ENCODE measurements around the gene MPHOSPH9.
A peak's percentile ranks its signal among the peaks of the same experiment; 100 is the strongest.

Gene MPHOSPH9

DNA sequence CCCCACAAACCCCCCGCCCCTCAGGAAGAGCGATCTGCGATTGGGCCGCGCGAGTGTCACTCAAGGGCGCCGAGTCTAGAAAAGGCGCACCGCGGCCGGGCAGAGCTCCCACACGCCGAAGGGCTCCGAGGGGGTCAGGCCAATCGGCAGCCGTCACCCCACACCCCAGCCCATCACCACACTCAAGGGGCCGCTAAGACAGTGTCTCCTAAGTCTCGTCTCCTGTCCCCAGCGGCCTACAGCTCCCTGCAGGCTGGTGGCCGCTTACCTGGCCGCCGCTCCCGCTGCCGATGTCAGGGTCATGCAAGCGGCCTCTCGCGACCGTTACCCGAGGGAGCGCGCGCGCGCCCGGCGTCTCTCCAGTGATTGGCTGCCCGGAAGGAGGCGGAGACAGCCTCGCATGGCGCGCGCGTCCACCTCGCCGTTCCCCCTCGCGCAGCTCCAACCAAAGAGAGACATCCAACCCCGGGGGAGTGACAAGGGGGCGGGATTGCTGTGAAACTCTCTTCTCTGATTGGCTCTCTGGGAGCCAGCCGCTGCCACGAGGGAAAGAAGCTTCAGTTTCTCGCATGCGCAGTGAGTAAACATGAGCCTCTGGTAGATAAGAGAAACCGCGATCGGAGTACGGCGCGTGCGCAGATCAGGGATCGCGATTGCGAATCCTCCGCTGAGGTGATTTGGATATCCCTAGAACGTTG, at the start of gene MPHOSPH9, which contains the start of gene MTRFR:
Gene MPHOSPH9, minus strand, starts transcription at position 335 of the 698 bp plus-strand sequence. CDS start 2,777 bp downstream, outside the sequence.
Gene MTRFR, plus strand, starts transcription at position 630 of the 698 bp plus-strand sequence. CDS start 20,239 bp downstream, outside the sequence.
- peak; percentile 99 for DNase-seq

- DNase-seq: no peak
Measured at GRCh38 chr12:123282111-123282510, 49.2 kb upstream of the MPHOSPH9 start.

- no peak for DNase-seq
Measured at GRCh38 chr12:123280971-123281370, 48.0 kb upstream of the MPHOSPH9 start.

GRCh38 chr12:123278101-123278627, 45.2 kb upstream of the MPHOSPH9 start:
- no peak for DNase-seq

- DNase-seq: no peak
Measured at GRCh38 chr12:123273166-123273565, 40.2 kb upstream of the MPHOSPH9 start.

DNA sequence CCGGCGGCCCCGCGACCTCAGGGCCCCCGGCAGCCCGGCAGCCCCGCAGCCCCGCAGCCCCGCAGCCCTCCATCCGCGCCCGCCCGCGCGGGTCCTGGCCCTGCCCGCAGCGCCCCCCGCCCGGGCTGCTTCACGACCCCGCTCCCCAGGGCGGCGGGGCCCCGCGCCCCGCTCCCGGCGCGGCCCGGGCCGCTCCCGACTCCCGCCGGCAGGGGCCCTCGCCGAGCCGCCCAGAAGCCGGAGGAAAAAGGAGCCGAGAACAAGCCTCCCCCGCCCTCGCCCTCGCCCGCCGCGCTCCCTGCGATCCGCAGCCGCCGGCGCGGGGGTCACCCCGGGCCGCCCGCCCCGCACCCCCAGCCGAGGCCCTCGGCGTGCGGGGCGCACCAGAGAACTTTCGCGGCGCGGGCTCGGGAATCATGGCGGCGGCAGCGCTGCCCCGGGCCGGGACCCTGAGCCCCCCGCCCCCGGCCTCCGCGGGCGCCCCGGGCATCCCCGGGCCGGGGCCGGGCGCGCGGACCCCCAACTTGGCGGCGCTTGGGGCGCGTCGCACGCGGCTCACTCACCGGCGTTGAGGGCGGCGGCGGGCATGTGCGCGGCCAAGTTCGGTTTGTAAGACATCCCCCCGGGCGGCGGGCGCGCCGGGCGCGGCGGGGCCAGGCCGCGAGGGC, 38.2 kb upstream of the MPHOSPH9 start:
- DNase-seq: peak; percentile 80

DNA sequence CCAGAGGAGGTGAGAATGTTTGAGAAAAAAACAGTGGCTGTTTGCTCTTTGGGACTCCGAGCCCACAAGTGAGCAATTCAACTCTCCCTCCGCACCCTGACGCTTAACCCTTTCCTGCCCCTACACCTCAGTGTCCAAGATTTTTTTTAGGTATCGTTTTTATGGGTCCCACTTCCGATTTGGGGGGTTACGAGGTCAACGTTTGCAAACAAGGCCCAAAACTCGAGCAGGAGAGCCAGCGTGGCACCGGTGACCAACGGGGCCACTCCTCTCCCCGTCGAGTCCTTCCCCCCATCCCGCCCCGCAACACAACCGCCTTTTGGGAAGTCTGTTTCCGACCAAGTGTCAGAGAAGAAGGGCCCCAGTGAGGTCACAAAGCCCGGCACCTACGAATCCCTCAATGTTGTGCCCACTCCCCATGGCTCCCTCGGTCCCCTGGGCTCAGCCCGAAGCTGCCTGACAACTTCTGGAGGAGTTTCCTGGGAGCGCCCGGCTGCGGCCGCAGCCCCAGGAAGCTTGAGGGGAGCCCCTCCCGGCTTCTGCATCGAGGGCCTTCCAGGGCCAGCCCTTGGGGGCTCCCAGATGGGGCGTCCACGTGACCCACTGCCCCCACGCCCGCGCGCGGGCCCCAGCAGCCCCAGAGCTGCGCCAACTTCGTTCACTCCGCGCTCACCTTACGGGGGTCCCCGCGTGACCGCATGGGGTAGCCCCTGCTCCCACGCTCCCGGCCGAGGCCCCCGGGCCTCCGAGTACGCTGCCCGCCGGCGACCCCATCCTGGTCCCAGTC, 37.5 kb upstream of the MPHOSPH9 start:
- peak; percentile 25 for DNase-seq

- DNase-seq: no peak
Measured at GRCh38 chr12:123269896-123270213, 36.9 kb upstream of the MPHOSPH9 start.

DNA sequence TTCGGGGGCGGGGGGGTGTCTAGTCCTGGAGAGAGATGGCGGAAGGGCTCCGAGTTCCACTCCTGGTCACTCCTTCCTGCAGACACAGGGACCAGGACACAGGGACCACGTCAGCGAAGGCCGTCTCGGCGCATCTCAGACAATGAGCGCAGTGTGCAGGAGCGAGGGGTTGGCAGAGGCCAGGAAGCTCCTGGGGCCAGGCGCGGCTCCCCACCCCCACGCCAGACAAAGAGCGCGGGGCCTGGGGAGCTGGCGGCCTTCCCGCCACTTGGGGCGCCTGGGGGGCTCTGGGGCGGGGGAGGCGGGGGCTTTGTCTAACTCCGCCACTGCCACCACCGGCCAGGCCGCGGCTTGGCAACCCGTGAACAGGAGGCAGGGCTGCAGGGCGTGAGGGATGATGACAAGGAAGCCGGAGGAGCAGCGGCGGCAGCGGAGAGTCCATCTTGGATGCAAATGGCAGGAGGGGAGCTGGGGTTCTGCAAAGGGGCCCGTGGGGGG, 36.5 kb upstream of the MPHOSPH9 start:
- DNase-seq: peak; percentile 45

DNA sequence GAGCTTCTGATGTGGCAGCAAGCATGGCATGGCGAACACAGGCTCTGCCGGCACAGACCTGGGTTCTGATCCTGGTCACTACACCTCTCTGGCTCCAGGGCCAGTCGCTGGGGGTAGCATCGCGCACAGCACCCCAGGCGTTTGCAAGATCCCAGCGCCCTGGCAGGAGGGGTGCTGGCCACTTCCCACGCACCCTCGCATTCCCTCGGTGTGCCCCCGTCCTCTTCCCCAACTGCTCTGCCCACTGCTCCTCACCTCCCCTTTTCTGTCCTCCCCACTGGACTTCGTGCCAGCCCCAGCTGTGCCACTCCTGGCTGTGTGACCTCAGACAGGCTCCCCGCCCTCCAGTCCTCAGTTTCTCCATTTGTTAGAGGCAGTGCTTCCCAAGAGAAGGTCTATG, 35.9 kb upstream of the MPHOSPH9 start:
- no peak for DNase-seq

DNA sequence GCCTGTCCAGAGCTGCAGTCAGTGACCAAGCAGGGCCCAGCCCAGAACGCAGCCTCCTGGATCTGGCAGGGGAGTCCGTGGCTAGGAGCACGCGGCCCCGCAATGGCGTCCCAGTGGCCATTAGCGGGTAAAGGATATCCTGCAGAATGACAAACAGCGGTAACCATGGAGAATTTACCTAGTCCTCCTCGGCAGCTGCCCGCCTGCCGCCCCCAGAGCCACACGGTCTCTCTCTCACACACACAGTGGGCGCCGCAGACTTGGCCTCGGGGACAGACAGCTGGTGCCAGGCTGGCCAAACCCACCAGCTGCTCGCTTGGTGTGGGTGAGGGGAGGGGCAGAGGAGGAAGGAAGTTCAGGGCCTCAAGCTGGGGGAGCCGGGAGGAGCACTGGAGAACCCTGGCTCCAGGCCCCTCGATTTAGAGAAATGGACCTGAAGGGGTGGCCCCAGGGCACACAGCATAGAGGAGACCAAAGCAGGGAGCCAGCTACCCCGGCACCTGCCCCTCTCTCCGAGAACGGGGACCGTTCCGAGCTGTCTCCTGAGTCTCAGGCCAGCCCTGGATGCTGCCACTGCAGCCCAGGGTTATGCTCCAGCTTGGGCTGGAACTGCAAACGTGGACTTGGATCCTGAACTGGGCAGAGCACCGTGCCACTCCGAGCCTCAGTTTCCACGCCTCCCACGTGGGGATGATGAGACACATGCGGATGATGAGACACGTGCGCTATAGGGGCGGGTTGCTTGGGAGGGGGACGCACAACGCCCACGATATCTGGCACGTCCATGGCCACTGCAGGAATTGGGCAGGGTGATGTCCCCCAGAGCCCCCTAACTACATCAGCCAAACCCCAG, 35.3 kb upstream of the MPHOSPH9 start:
- DNase-seq: no peak

DNA sequence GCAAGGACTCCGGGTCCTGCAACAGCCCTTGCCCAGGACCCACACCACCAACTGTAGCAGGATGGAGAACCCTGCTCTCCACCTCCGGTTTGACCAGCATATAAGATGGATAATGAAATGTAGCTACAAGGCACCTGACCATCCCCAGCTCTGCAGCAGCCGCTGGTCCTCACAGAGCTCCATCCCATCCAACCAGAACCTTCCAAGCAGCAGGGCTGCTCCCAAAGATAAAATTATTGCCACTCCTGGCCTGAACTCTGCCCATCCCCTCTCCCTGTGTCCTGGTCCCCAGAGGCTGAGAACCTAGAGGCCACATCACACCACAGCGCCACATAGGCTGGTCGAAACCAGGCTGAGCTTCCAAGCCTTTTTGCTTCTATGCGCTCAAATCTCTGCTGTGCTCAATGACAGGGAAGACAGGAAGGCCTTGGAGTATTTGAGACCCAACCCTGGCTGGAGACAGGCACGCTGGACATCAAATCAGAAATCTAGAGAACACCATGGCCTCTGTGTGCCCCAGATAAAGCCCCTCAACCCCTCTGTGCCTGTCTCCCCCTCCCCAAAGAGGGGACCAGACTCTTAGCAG, 34.5 kb upstream of the MPHOSPH9 start:
- DNase-seq: no peak

- no peak for DNase-seq
Measured at GRCh38 chr12:123266679-123267277, 33.8 kb upstream of the MPHOSPH9 start.

DNA sequence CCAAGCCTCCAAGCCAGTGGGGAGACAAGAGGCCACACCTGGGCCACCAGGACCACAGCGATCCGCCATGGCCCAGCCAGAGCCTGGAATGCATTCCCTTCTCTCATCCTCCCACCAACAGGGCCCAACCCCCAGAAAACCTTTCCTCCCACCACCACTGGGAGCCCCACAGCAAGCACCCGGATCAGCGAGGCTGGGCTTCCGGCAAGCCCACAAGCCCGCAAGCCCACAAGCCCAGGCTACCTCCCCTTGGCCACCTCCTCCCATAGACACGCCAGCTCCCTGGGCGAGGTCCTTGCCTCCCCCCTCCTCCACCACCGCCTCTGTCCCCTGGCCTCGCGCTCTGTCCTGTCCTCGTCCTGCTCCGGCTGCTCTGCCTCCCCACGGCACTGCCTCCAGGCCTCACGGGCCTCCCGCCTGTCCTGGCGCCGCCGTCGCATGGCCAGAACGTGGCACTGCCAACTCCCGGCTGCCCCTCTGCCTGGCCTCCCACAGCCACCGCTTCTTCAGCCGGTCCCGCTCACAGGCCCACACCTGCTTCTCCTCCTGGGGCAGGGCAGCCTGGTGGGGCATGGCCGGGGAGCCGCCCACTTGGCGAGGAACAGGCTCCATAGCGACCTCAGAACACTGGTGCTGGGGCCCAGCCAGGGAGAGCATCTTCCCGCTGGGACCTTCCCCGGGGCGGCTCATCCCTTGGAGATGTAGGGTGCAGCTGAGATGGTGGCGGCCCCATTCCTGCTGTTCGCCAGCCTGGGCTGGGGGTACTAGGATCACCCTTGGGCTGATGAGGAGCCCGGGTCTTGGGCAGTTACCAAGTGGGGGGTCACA, 33.1 kb upstream of the MPHOSPH9 start:
- DNase-seq: no peak

DNA sequence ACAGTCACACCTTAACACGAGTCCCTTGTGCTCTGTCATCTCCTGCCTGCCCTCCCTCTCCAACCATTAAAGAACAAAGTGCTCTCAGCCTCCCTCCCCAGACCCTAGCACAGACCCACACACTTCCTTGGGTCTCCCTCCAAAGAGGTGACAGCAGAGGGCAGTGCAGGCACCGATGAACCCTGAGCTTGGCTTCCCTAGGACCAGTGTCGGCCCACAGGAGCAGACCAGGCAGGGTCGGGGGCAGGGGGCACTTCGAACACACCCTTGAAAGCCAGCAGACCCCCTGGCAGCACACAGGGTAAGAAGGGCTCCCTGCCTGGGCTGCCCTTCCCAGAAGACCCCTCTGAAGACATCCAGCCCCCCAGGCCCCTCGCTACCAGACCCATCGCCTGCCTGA, 31.7 kb upstream of the MPHOSPH9 start:
- peak; percentile 23 for DNase-seq

- DNase-seq: no peak
Measured at GRCh38 chr12:123263196-123263817, 30.4 kb upstream of the MPHOSPH9 start.

DNA sequence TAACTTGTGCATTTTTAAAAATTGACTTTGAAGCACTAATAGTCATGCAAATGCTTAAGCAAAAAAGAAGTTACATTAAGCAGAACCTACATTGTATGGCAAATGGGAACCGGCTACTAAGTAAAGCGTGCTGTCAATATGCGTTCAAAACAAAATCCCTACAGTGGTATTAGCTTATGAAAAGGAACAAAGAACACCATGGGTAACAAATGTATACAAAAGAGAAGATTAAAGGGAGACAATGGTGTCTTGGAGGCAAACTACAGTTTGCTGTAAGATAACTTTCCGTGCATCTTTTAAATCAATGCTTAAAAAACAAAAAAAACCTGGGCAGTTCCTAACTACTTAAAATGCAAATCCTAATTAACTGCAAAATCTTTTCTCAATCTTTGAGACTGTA, 28.3 kb upstream of the MPHOSPH9 start:
- no peak for DNase-seq

- DNase-seq: no peak
Measured at GRCh38 chr12:123260081-123260480, 27.1 kb upstream of the MPHOSPH9 start.

DNA sequence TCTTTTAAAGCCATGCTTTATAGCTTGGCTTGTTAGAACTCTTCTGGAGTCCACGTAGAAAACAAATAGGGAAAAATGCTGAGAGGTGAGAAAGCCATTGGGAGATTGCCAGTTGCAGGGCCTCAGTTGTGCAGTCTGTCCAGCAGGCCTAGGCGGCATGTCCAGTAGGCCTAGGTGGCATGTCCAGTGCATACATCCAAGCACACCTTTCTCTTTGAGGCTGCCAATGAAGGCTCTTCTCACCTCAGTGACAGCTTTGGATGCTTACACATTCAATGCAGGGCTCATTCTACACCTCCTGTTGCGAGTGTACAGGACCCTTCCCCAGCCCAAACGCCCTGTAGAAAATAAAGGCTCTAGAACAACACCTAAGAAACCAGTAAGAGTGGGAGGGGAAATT, 25.7 kb upstream of the MPHOSPH9 start:
- no peak for DNase-seq

DNA sequence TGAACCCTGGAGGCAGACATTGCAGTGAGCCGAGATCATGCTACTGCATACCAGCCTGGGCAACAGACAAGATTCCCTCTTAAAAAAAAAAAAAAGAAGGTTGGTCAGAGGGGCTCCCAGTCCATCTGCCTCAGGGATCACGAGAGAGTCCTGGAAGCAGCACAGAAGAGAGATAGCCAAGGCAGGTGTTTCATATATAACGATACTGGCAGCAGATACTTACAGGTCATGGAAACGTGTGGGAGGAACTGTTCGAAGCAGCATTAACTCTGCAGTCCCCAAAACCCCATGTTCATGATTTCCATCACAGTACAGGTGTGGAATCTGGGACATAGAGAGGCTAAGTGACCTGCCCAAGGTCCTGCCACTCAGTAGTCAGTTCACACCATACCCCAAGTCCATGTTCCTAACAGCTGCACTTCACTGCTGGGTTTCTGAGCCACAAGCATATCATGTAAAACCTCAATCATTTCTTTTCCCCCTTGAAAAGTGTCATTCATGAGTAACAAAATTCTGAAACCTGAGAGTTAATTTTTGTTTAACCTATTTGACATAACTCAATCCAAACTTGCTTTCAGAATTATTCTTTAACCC, 22.0 kb upstream of the MPHOSPH9 start:
- no peak for DNase-seq

Data from CD4-positive, alpha-beta T cell treated with Interleukin-17A for 4 hours (primary cell).